ENCODE data around the gene SLC35F4.

SLC35F4 gene

GRCh38 chr14:57833323-57833722 is 32.6 kb downstream of the SLC35F4 start:
- peak; percentile 87 for DNase-seq (ENCODE audit: low read depth)

GRCh38 chr14:57831981-57832380 is 33.9 kb downstream of the SLC35F4 start:
- no peak for TF ChIP-seq CTCF (IDR thresholded peaks at IDR 0.05; ENCODE audit: control insufficient read depth, insufficient read depth, low read depth, low read length, missing control alignments)
- H3K4me3 ChIP-seq (ENCODE audit: control insufficient read depth, low read depth, low read length), result no peak overlapping the region
- DNase-seq (ENCODE audit: low read depth), result no peak

More at GRCh38 chr14:57833323-57833722, 32.6 kb downstream of the SLC35F4 start:
- no peak for TF ChIP-seq CTCF (IDR thresholded peaks at IDR 0.05; ENCODE audit: control insufficient read depth, insufficient read depth, low read depth, low read length, missing control alignments)
- H3K4me3 ChIP-seq (ENCODE audit: control insufficient read depth, low read depth, low read length), result no peak overlapping the region

GRCh38 chr14:57828713-57829112 is 37.2 kb downstream of the SLC35F4 start:
- DNase-seq (ENCODE audit: low read depth), result no peak
- TF ChIP-seq CTCF (IDR thresholded peaks at IDR 0.05; ENCODE audit: control insufficient read depth, insufficient read depth, low read depth, low read length, missing control alignments), result no peak
- no peak overlapping the region for H3K4me3 ChIP-seq (ENCODE audit: control insufficient read depth, low read depth, low read length)

GRCh38 chr14:57823015-57823660 is 42.8 kb downstream of the SLC35F4 start:
- no peak for DNase-seq (ENCODE audit: low read depth)
- no peak for TF ChIP-seq CTCF (IDR thresholded peaks at IDR 0.05; ENCODE audit: control insufficient read depth, insufficient read depth, low read depth, low read length, missing control alignments)

GRCh38 chr14:57822081-57822480 is 43.8 kb downstream of the SLC35F4 start:
- no peak for DNase-seq (ENCODE audit: low read depth)
- no peak for TF ChIP-seq CTCF (IDR thresholded peaks at IDR 0.05; ENCODE audit: control insufficient read depth, insufficient read depth, low read depth, low read length, missing control alignments)
- no peak overlapping the region for H3K4me3 ChIP-seq (ENCODE audit: control insufficient read depth, low read depth, low read length)

More at GRCh38 chr14:57823015-57823660, 42.8 kb downstream of the SLC35F4 start:
- no peak overlapping the region for H3K4me3 ChIP-seq (ENCODE audit: control insufficient read depth, low read depth, low read length)

- DNase-seq (ENCODE audit: low read depth), result no peak
- TF ChIP-seq CTCF (IDR thresholded peaks at IDR 0.05; ENCODE audit: control insufficient read depth, insufficient read depth, low read depth, low read length, missing control alignments), result no peak
- H3K4me3 ChIP-seq (ENCODE audit: control insufficient read depth, low read depth, low read length), result no peak overlapping the region
Measured at GRCh38 chr14:57820581-57820980, 45.3 kb downstream of the SLC35F4 start.

All from AG09309 (cell line).